ENCODE measurements around the gene NOM1. TPM values are rescaled to one million over a fixed set of nuclear protein-coding genes. Genes with fewer than 3 reads are reported as not detected.

The NOM1 gene
- total RNA-seq, 1 experiment from 2014 or later: 35.4 TPM

- intact Hi-C loops (cut with micrococcal nuclease): no loop called here
- no peaks in the 10 kb centered on the region for H3K9me3 ChIP-seq (ENCODE audit: control insufficient read depth in 1 of 2, insufficient read depth in 1 of 2, low read depth in 1 of 2, low read length in 2 of 2)
- peaks cover 3% of the 10 kb centered on the region; the same call in 1 of the 2 replicates for H3K79me2 ChIP-seq (ENCODE audit: insufficient read depth, low read length)
- H3K27me3 ChIP-seq (ENCODE audit: insufficient read depth, low read length): no peaks in the 10 kb centered on the region
- POLR2A ChIA-PET: no interaction called here
- ATAC-seq (no peak), DNase-seq (ENCODE audit: low read depth, low spot score) (no peak)
- TF ChIP-seq ZNF274 (IDR thresholded peaks at IDR 0.05; ENCODE audit: low read depth, low read length) (no peak), SRF (IDR thresholded peaks at IDR 0.05; ENCODE audit: low read depth) (no peak)
- H3K27ac ChIP-seq (ENCODE audit: low read depth, low read length): no peak overlapping the region
- CTCF ChIA-PET: no interaction called here
- peaks cover 5 to 8% of the 10 kb centered on the region in 2 experiments; a peak in 3 of 4 replicates for H3K4me1 ChIP-seq (ENCODE audit: control insufficient read depth in 1 of 2, insufficient read depth in 2 of 2, low read length in 2 of 2)
- H3K9ac ChIP-seq (ENCODE audit: low read length): no peak overlapping the region
- no peaks in the 10 kb centered on the region for H4K20me1 ChIP-seq (ENCODE audit: insufficient read depth)
- H3K4me2 ChIP-seq (ENCODE audit: low read length): no peak overlapping the region
- H3K36me3 ChIP-seq (ENCODE audit: control insufficient read depth in 1 of 2, insufficient read depth in 2 of 2, low read length in 2 of 2): no peaks in the 10 kb centered on the region
- RAD21 ChIA-PET (ENCODE audit: low non-redundant PET in 1 of 2, low total read pairs in 2 of 2, uncharacterized antibody in 2 of 2, unreplicated experiment in 2 of 2): no interaction called here
- no peaks in the 10 kb centered on the region for H3K9me2 ChIP-seq (ENCODE audit: insufficient read depth)
- BruUV-seq (replicated peaks): no TSS peak
- no peak overlapping the region for H3K4me3 ChIP-seq (replicated peaks in 1 of 2; ENCODE audit: low read depth in 1 of 2, low read length in 2 of 2)
- H2AFZ ChIP-seq (ENCODE audit: low read depth, low read length, poor library complexity, severe bottlenecking): no peak overlapping the region
These were observed 67.0 kb downstream of the NOM1 start for GRCh38 chr7:157016352-157017041.

- no peak for DNase-seq (ENCODE audit: low read depth, low spot score)
- peaks cover 0 to 1% of the 10 kb centered on the region in 2 experiments; a peak in 3 of 4 replicates for H3K4me1 ChIP-seq (ENCODE audit: control insufficient read depth in 1 of 2, insufficient read depth in 2 of 2, low read length in 2 of 2)
- H3K27ac ChIP-seq (ENCODE audit: low read depth, low read length): no peak overlapping the region
- ChIA-PET POLR2A (no interaction called here), RAD21 (ENCODE audit: low non-redundant PET in 1 of 2, low total read pairs in 2 of 2, uncharacterized antibody in 2 of 2, unreplicated experiment in 2 of 2) (no interaction called here), CTCF (no interaction called here)
- H3K9me2 ChIP-seq (ENCODE audit: insufficient read depth): no peaks in the 10 kb centered on the region
- H2AFZ ChIP-seq (ENCODE audit: low read depth, low read length, poor library complexity, severe bottlenecking): no peak overlapping the region
- H3K79me2 ChIP-seq (ENCODE audit: insufficient read depth, low read length): no peaks in the 10 kb centered on the region
- no peaks in the 10 kb centered on the region for H3K36me3 ChIP-seq (ENCODE audit: control insufficient read depth in 1 of 2, insufficient read depth in 2 of 2, low read length in 2 of 2)
- intact Hi-C loops (cut with micrococcal nuclease): no loop called here
- no peak overlapping the region for H3K4me3 ChIP-seq (replicated peaks in 1 of 2; ENCODE audit: low read depth in 1 of 2, low read length in 2 of 2)
- no TSS peak for BruUV-seq (replicated peaks)
- no peaks in the 10 kb centered on the region for H3K9me3 ChIP-seq (ENCODE audit: control insufficient read depth in 1 of 2, insufficient read depth in 1 of 2, low read depth in 1 of 2, low read length in 2 of 2)
- H3K27me3 ChIP-seq (ENCODE audit: insufficient read depth, low read length): no peaks in the 10 kb centered on the region
- no peak overlapping the region for H3K9ac ChIP-seq (ENCODE audit: low read length)
- ATAC-seq: no peak
- H3K4me2 ChIP-seq (ENCODE audit: low read length): no peak overlapping the region
- H4K20me1 ChIP-seq (ENCODE audit: insufficient read depth): no peaks in the 10 kb centered on the region
- no peak for TF ChIP-seq CBX3 (IDR thresholded peaks at IDR 0.05; ENCODE audit: low read depth)
- no peak for TF ChIP-seq SIN3A (IDR thresholded peaks at IDR 0.05; ENCODE audit: low read depth)
- TF ChIP-seq POLR2A (IDR thresholded peaks at IDR 0.05; ENCODE audit: borderline replicate concordance, extremely low read depth, insufficient read depth, insufficient read length): no peak
- TF ChIP-seq ZNF274 (IDR thresholded peaks at IDR 0.05; ENCODE audit: low read depth, low read length): no peak
- no peak for TF ChIP-seq EZH2 (IDR thresholded peaks at IDR 0.05)
- TF ChIP-seq ZFX (IDR thresholded peaks at IDR 0.05): no peak
- TF ChIP-seq, protein P1, sequence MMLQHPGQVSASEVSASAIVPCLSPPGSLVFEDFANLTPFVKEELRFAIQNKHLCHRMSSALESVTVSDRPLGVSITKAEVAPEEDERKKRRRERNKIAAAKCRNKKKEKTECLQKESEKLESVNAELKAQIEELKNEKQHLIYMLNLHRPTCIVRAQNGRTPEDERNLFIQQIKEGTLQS (IDR thresholded peaks at IDR 0.05): no peak
- TF ChIP-seq YY1 (IDR thresholded peaks at IDR 0.05; ENCODE audit: extremely low read depth, insufficient replicate concordance, low read depth, low read length): no peak
- TF ChIP-seq, protein P2, sequence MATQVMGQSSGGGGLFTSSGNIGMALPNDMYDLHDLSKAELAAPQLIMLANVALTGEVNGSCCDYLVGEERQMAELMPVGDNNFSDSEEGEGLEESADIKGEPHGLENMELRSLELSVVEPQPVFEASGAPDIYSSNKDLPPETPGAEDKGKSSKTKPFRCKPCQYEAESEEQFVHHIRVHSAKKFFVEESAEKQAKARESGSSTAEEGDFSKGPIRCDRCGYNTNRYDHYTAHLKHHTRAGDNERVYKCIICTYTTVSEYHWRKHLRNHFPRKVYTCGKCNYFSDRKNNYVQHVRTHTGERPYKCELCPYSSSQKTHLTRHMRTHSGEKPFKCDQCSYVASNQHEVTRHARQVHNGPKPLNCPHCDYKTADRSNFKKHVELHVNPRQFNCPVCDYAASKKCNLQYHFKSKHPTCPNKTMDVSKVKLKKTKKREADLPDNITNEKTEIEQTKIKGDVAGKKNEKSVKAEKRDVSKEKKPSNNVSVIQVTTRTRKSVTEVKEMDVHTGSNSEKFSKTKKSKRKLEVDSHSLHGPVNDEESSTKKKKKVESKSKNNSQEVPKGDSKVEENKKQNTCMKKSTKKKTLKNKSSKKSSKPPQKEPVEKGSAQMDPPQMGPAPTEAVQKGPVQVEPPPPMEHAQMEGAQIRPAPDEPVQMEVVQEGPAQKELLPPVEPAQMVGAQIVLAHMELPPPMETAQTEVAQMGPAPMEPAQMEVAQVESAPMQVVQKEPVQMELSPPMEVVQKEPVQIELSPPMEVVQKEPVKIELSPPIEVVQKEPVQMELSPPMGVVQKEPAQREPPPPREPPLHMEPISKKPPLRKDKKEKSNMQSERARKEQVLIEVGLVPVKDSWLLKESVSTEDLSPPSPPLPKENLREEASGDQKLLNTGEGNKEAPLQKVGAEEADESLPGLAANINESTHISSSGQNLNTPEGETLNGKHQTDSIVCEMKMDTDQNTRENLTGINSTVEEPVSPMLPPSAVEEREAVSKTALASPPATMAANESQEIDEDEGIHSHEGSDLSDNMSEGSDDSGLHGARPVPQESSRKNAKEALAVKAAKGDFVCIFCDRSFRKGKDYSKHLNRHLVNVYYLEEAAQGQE (IDR thresholded peaks at IDR 0.05; ENCODE audit: low read depth): no peak
- no peak for TF ChIP-seq SP1 (IDR thresholded peaks at IDR 0.05; ENCODE audit: low read depth)
- no peak for TF ChIP-seq FOSL1 (IDR thresholded peaks at IDR 0.05; ENCODE audit: low read depth)
- TF ChIP-seq SRF (IDR thresholded peaks at IDR 0.05; ENCODE audit: low read depth): no peak
- no peak for TF ChIP-seq TCF7L2 (IDR thresholded peaks at IDR 0.05; ENCODE audit: borderline replicate concordance, extremely low read depth, insufficient read depth, insufficient read length)
- TF ChIP-seq, protein P3, sequence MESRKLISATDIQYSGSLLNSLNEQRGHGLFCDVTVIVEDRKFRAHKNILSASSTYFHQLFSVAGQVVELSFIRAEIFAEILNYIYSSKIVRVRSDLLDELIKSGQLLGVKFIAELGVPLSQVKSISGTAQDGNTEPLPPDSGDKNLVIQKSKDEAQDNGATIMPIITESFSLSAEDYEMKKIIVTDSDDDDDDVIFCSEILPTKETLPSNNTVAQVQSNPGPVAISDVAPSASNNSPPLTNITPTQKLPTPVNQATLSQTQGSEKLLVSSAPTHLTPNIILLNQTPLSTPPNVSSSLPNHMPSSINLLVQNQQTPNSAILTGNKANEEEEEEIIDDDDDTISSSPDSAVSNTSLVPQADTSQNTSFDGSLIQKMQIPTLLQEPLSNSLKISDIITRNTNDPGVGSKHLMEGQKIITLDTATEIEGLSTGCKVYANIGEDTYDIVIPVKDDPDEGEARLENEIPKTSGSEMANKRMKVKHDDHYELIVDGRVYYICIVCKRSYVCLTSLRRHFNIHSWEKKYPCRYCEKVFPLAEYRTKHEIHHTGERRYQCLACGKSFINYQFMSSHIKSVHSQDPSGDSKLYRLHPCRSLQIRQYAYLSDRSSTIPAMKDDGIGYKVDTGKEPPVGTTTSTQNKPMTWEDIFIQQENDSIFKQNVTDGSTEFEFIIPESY (IDR thresholded peaks at IDR 0.05; ENCODE audit: extremely low read depth, insufficient replicate concordance, low read length): no peak
- no peak for TF ChIP-seq EGR1 (IDR thresholded peaks at IDR 0.05; ENCODE audit: low read depth)
These were observed 67.6 kb downstream of the NOM1 start for GRCh38 chr7:157017149-157017548.

Data from HCT116 (cell line).